ENCODE data around the gene TKT.
"Not testable (repeated sequence)": the region's sequence is repeated elsewhere in the genome, so short reads cannot be mapped to it uniquely, and the experiment has no call there.

The TKT gene

GRCh38 chr3:53255775-53256703 lies at the start of gene TKT:
TKT (minus strand) TSS chr3:53256022; CDS start chr3:53255942, 80 bp downstream.
- in situ Hi-C loops (cut with HindIII; ENCODE audit: low pct_ligation_motif_present, low pct_unique_long_range_greater_than_20kb, low sequenced_read_pairs) = no loop called here
- DNase-seq = peak; percentile 78

- in situ Hi-C loops (cut with HindIII; ENCODE audit: low pct_ligation_motif_present, low pct_unique_long_range_greater_than_20kb, low sequenced_read_pairs) = no loop called here
- no peak for DNase-seq
Measured at GRCh38 chr3:53303957-53304356, 48.1 kb upstream of the TKT start.

- DNase-seq = no peak
- in situ Hi-C loops (cut with HindIII; ENCODE audit: low pct_ligation_motif_present, low pct_unique_long_range_greater_than_20kb, low sequenced_read_pairs) = no loop called here
Measured at GRCh38 chr3:53303549-53303948, 47.7 kb upstream of the TKT start.

GRCh38 chr3:53300826-53301225 lies 45.0 kb upstream of the TKT start:
- in situ Hi-C loops (cut with HindIII; ENCODE audit: low pct_ligation_motif_present, low pct_unique_long_range_greater_than_20kb, low sequenced_read_pairs) = no loop called here

GRCh38 chr3:53299611-53300023 lies 43.8 kb upstream of the TKT start:
- peak; percentile 55 for DNase-seq
- in situ Hi-C loops (cut with HindIII; ENCODE audit: low pct_ligation_motif_present, low pct_unique_long_range_greater_than_20kb, low sequenced_read_pairs) = not testable (repeated sequence)

More at GRCh38 chr3:53300826-53301225, 45.0 kb upstream of the TKT start:
- no peak for DNase-seq

GRCh38 chr3:53295410-53295809 lies 39.6 kb upstream of the TKT start:
- no peak for DNase-seq
- in situ Hi-C loops (cut with HindIII; ENCODE audit: low pct_ligation_motif_present, low pct_unique_long_range_greater_than_20kb, low sequenced_read_pairs) = no loop called here

- no peak for DNase-seq
- in situ Hi-C loops (cut with HindIII; ENCODE audit: low pct_ligation_motif_present, low pct_unique_long_range_greater_than_20kb, low sequenced_read_pairs) = no loop called here
Measured at GRCh38 chr3:53293867-53294266, 38.0 kb upstream of the TKT start.

GRCh38 chr3:53288214-53288613 lies 32.4 kb upstream of the TKT start:
- in situ Hi-C loops (cut with HindIII; ENCODE audit: low pct_ligation_motif_present, low pct_unique_long_range_greater_than_20kb, low sequenced_read_pairs) = no loop called here
- DNase-seq = no peak

GRCh38 chr3:53287131-53287629 lies 31.4 kb upstream of the TKT start:
- DNase-seq = no peak
- in situ Hi-C loops (cut with HindIII; ENCODE audit: low pct_ligation_motif_present, low pct_unique_long_range_greater_than_20kb, low sequenced_read_pairs) = no loop called here

GRCh38 chr3:53286727-53287126 lies 30.9 kb upstream of the TKT start:
- no peak for DNase-seq
- in situ Hi-C loops (cut with HindIII; ENCODE audit: low pct_ligation_motif_present, low pct_unique_long_range_greater_than_20kb, low sequenced_read_pairs) = no loop called here

- DNase-seq = no peak
Measured at GRCh38 chr3:53282581-53282980, 26.8 kb upstream of the TKT start.

GRCh38 chr3:53278667-53279066 lies 22.8 kb upstream of the TKT start:
- no peak for DNase-seq
- in situ Hi-C loops (cut with HindIII; ENCODE audit: low pct_ligation_motif_present, low pct_unique_long_range_greater_than_20kb, low sequenced_read_pairs) = no loop called here

More at GRCh38 chr3:53282581-53282980, 26.8 kb upstream of the TKT start:
- in situ Hi-C loops (cut with HindIII; ENCODE audit: low pct_ligation_motif_present, low pct_unique_long_range_greater_than_20kb, low sequenced_read_pairs) = no loop called here

- in situ Hi-C loops (cut with HindIII; ENCODE audit: low pct_ligation_motif_present, low pct_unique_long_range_greater_than_20kb, low sequenced_read_pairs) = no loop called here
- DNase-seq = no peak
Measured at GRCh38 chr3:53274938-53275605, 19.2 kb upstream of the TKT start.

GRCh38 chr3:53273146-53273670 lies 17.4 kb upstream of the TKT start:
- in situ Hi-C loops (cut with HindIII; ENCODE audit: low pct_ligation_motif_present, low pct_unique_long_range_greater_than_20kb, low sequenced_read_pairs) = no loop called here
- no peak for DNase-seq

- in situ Hi-C loops (cut with HindIII; ENCODE audit: low pct_ligation_motif_present, low pct_unique_long_range_greater_than_20kb, low sequenced_read_pairs) = no loop called here
- DNase-seq = peak; percentile 98
Measured at GRCh38 chr3:53269888-53270880, 14.4 kb upstream of the TKT start.

GRCh38 chr3:53269193-53269592 lies 13.4 kb upstream of the TKT start:
- in situ Hi-C loops (cut with HindIII; ENCODE audit: low pct_ligation_motif_present, low pct_unique_long_range_greater_than_20kb, low sequenced_read_pairs); DNase-seq: not testable (repeated sequence)

- in situ Hi-C loops (cut with HindIII; ENCODE audit: low pct_ligation_motif_present, low pct_unique_long_range_greater_than_20kb, low sequenced_read_pairs) = no loop called here
- DNase-seq = no peak
Measured at GRCh38 chr3:53267766-53268165, 11.9 kb upstream of the TKT start.

- DNase-seq = no peak
- in situ Hi-C loops (cut with HindIII; ENCODE audit: low pct_ligation_motif_present, low pct_unique_long_range_greater_than_20kb, low sequenced_read_pairs) = no loop called here
Measured at GRCh38 chr3:53264718-53265117, 8.9 kb upstream of the TKT start.

All from ACHN (cell line).